Activated CD8-positive, alpha-beta T cell treated with anti-CD3 and anti-CD28 coated beads for 36 hours (primary cell): ENCODE results near the gene SYNPO2L. TPM values are rescaled to one million over a fixed set of nuclear protein-coding genes. Genes with fewer than 3 reads are reported as not detected.
"Not testable (repeated sequence)": the region's sequence is repeated elsewhere in the genome, so short reads cannot be mapped to it uniquely, and the experiment has no call there.

Source experiments
- ATAC-seq: fragments of 200-7000 bp; cut with Tn5 transposase; one replicate; pipeline ENCODE4 v1.10.0; 2021; ENCODE audit warnings: mild to moderate bottlenecking, moderate library complexity
- CTCF ChIA-PET: fragments of 350-600 bp; sonication (Branson Sonifier 250); formaldehyde crosslinking; loops from one replicate; lab custom pipeline; 2021; ENCODE audit warnings: antibody characterized with exemption; lab: Charles Lee
- POLR2A ChIA-PET: fragments of 350-600 bp; sonication (Branson Sonifier 250); formaldehyde crosslinking; loops from one replicate; lab custom pipeline; 2021; ENCODE audit warnings: antibody characterized with exemption; lab: Charles Lee
- DNase-seq: peaks from one replicate; pipeline ENCODE4 v3.0.0-alpha.2; 2020
- H3K27ac Mint-ChIP-seq: one replicate; pipeline ENCODE4 v1.8.0; 2021; ENCODE audit warnings: mild to moderate bottlenecking, mixed read lengths
- H3K27me3 Mint-ChIP-seq: one replicate; pipeline ENCODE4 v1.8.0; 2021; ENCODE audit warnings: mixed read lengths
- H3K36me3 Mint-ChIP-seq: one replicate; pipeline ENCODE4 v1.8.0; 2021; ENCODE audit warnings: low read depth, mixed read lengths
- H3K4me1 Mint-ChIP-seq: one replicate; pipeline ENCODE4 v1.8.0; 2021; ENCODE audit warnings: low read depth, mixed read lengths
- H3K4me3 Mint-ChIP-seq: one replicate; pipeline ENCODE4 v1.8.0; 2021; ENCODE audit warnings: mild to moderate bottlenecking, moderate library complexity, mixed read lengths
- H3K9me3 Mint-ChIP-seq: one replicate; pipeline ENCODE4 v1.8.0; 2021; ENCODE audit warnings: mixed read lengths
- intact Hi-C: fragments of 100-400 bp; cut with micrococcal nuclease; formaldehyde crosslinking; loops from one replicate; pipeline ENCODE4 v1.10.0; 2022
- total RNA-seq, 2 experiments: library from RNA; stranded (reverse); gene quantifications; one replicate each; pipeline ENCODE4 v1.2.3, GENCODE V29; 2021
- TF ChIP-seq, protein P1 (sequence below): fragments of 200-600 bp; IDR thresholded peaks from one replicate; pipeline ENCODE4 v1.8.0; 2022; ENCODE audit warnings: antibody characterized with exemption, mild to moderate bottlenecking

The SYNPO2L gene
- total RNA-seq, 2 experiments from 2014 or later: not detected

DNA sequence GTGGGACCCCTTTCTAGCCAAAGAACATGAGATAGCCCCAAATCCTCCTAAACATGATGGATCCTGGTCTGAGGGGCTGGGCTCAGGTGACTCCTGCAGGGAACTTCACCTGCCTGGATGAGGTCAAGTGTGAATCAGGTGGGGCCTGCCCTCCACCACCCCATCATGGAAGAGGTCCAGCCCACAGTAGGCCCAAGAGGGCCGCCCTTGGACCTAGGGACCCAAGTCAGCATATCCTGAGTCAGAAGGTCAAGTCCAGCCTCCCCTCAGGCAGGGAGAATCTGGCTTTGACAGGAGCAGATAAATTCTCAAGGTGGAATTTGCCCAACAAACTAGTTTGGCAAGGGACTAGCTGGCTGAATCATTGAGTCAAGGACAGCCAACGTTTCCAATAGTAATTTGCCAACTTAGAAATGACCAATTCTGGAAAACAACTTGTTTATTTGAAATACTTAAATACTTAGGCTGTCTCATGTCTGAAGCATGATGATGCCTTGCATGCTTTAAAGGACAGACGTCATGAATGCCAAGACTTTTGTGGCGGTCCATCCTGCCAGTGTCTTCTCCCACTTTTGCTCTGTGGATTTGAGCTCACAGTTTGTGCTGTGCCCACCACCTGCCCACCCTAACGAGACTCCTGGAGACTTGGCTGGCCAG is 10.5 kb upstream of the SYNPO2L start:
- H3K27ac Mint-ChIP-seq, H3K4me3 Mint-ChIP-seq, H3K9me3 Mint-ChIP-seq, CTCF ChIA-PET, intact Hi-C loops, DNase-seq, H3K4me1 Mint-ChIP-seq, H3K27me3 Mint-ChIP-seq, ATAC-seq, POLR2A ChIA-PET, H3K36me3 Mint-ChIP-seq: not testable (repeated sequence)

DNA sequence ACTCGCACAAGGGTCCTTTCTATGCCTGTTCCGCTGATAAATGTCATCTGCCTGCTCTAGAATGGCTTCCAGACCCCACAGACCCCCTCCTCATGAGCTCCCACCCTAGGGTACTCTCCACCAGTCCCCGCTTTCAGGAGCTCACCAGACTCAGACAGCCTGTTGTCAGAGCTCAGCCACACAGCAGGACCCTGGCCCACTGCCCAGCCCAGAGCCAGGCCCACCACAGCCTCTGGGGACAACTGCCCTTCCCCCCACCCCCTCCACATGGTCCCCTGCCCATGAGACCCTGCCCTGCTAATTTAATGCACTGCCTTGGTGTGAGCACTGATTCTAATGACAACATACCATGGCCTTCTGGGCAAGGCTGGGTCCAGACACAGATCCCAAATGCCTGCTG is 9.8 kb upstream of the SYNPO2L start:
- H3K36me3 Mint-ChIP-seq, H3K4me3 Mint-ChIP-seq, H3K27ac Mint-ChIP-seq, H3K9me3 Mint-ChIP-seq, CTCF ChIA-PET, H3K27me3 Mint-ChIP-seq, DNase-seq, intact Hi-C loops, ATAC-seq, POLR2A ChIA-PET, H3K4me1 Mint-ChIP-seq: not testable (repeated sequence)

DNA sequence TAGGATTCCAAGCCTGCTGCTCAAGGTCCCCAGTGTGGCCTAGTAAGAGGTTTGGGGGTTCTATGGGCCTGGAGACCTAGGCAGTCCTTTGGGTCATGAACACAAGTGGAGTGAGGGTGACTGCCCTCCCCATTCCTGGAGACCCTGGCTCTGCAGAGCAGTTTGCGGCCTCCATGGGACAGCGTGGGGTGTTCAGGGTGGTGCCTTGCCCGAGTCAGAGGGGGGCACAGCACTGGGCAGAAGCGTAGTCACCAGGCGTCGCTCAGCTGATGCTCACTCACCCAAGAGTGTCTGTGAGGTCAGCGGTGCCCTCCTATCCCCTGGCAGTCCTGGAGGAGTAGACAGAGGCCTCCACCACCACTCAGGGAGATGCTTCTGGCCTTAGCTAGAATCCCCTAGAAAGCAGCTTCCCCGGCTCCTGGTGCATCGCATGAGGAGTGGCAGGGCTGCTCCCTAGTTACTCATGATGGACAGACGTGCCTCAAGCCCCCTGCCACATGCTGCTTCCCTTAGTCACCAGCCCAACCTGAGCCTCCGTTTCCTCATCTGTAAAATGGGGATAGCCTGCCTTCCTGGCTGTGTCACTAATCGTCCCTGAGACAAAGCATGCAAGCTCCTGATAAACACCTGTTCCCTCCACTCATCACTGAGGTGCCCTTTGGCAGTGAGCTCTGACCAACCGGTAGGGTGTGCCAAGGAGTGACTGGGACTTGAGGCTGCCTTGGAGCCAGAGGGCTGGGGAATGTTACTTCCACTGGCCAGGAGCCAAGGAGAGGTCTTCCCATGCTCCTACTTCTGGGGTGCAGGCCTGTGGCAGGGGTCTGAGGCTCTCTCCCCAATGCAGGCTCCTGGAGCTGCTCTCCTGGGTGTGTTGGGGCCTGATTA is 8.6 kb upstream of the SYNPO2L start:
- DNase-seq, H3K4me1 Mint-ChIP-seq, H3K9me3 Mint-ChIP-seq, H3K4me3 Mint-ChIP-seq, H3K36me3 Mint-ChIP-seq, H3K27ac Mint-ChIP-seq, ATAC-seq, CTCF ChIA-PET, H3K27me3 Mint-ChIP-seq, intact Hi-C loops: not testable (repeated sequence)
- POLR2A ChIA-PET: interaction anchor here (0.5 kb wide), 1 partner anchor 63 kb away, joined by 3 read pairs; no protein-coding TSS in a partner anchor

DNA sequence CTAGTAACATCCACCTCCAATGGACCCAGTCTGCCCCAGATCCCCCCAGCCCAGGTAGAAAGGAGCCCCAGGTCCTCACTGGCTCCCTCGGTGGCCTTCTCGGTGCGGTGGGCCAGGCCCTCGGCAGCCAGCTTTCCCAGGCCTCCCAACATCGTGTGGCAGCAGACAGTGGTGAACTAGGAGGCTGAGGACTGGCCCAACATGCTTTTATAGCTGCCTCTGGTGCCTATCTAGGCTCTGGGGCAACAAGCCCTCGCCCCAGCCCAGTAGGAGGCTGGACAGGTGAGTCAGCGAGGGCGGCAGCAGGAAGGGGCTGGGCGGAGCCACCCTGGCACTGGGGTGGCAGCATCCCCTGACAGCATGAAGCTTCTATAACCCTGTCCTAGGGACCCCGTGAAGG is 7.8 kb upstream of the SYNPO2L start:
- H3K4me3 Mint-ChIP-seq, H3K4me1 Mint-ChIP-seq, ATAC-seq, POLR2A ChIA-PET, H3K36me3 Mint-ChIP-seq, H3K9me3 Mint-ChIP-seq, intact Hi-C loops, DNase-seq, CTCF ChIA-PET, H3K27ac Mint-ChIP-seq, H3K27me3 Mint-ChIP-seq: not testable (repeated sequence)

DNA sequence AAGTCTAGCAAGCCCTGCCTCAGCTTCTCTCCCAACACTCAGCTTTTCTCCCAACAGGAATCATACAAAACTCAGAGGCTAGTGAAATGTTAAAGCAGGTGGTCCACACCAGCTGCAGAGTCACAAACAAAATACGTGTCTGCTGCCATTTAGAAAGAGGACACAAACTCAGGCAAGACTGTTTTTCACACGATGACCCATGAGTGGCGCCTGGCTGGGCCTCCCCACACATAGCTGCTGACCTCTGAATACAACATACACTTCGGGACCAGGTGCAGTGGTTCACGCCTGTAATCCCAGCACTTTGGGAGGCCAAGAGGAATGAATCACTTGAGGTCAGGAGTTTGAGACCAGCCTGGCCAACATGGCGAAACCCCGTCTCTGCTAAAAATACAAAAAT is 6.9 kb upstream of the SYNPO2L start:
- H3K36me3 Mint-ChIP-seq, H3K9me3 Mint-ChIP-seq, DNase-seq, H3K4me3 Mint-ChIP-seq, CTCF ChIA-PET, H3K4me1 Mint-ChIP-seq, H3K27ac Mint-ChIP-seq, intact Hi-C loops, H3K27me3 Mint-ChIP-seq, POLR2A ChIA-PET, ATAC-seq: not testable (repeated sequence)

DNA sequence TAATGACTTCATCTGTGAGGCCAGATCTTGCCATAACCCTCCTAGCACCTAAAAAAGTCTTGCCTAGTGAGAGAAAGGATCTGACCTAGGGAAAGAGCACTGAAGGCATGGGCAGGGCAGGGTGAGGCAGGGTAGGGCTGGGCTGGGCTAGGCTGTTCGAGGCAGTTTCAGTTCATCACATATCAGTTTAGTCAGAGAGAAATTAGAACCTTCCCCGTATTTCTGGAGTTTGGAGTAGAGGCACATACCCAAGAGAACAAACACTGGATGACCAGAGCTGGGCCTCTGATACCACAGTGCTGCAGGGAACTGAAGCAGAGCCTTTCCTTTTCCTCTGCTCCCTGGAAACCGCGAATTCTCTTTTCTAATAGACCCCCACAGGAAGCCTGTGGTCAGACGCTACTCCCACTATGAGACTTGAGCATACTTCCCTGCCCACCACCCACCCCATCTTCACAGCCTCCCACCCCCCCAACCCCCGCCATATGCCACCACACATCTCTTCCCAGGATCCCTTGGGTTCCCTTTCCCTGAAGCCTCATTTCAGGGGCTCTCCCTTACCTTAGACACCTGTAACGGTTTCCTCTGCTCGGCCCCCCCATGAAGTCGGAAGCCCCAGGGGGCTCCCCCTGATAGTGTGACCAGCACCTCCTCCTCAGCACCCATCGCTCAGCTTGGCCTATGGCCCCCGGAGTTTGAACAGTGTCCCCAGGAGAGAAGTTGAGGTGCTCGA is 406 bp downstream of the SYNPO2L start:
- ATAC-seq: peak; percentile 50

DNA sequence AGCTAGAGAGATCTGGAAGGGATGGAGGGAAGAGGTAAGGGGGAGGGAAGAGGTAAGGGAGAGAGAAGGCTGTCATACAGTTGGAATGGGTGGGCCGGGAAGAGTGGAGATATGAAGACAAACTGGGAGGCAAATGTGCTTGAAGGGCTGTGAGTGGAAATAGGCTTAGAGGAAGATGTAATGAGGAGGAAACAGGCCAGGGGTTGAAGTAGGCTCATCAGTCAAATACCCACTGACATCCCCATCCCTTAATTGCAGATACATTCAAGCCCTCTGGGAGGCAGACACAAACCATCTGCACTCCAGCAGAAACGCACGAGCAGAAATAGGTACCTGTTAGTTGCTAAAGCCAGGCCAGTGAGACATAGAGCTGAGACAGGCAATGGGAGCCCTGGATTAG is 2.1 kb downstream of the SYNPO2L start:
- CTCF ChIA-PET: interaction anchor here (2.4 kb wide), 1 partner anchor 10 kb away, joined by 15 read pairs; no protein-coding TSS in a partner anchor
- DNase-seq: peak; percentile 11
- peaks cover 12% of the 10 kb centered on the region for H3K4me1 Mint-ChIP-seq
- H3K4me3 Mint-ChIP-seq: no peak overlapping the region
- H3K27me3 Mint-ChIP-seq: peaks cover 3% of the 10 kb centered on the region
- POLR2A ChIA-PET: no interaction called here
- H3K27ac Mint-ChIP-seq: no peak overlapping the region
- no peaks in the 10 kb centered on the region for H3K36me3 Mint-ChIP-seq
- no peaks in the 10 kb centered on the region for H3K9me3 Mint-ChIP-seq
- intact Hi-C loops: no loop called here
- ATAC-seq: no peak
- TF ChIP-seq, protein P1, sequence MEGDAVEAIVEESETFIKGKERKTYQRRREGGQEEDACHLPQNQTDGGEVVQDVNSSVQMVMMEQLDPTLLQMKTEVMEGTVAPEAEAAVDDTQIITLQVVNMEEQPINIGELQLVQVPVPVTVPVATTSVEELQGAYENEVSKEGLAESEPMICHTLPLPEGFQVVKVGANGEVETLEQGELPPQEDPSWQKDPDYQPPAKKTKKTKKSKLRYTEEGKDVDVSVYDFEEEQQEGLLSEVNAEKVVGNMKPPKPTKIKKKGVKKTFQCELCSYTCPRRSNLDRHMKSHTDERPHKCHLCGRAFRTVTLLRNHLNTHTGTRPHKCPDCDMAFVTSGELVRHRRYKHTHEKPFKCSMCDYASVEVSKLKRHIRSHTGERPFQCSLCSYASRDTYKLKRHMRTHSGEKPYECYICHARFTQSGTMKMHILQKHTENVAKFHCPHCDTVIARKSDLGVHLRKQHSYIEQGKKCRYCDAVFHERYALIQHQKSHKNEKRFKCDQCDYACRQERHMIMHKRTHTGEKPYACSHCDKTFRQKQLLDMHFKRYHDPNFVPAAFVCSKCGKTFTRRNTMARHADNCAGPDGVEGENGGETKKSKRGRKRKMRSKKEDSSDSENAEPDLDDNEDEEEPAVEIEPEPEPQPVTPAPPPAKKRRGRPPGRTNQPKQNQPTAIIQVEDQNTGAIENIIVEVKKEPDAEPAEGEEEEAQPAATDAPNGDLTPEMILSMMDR: no peak

More for the DNA sequence above, 406 bp downstream of the SYNPO2L start:
- POLR2A ChIA-PET: no interaction called here
- Mint-ChIP-seq H3K4me3 (no peak overlapping the region), H3K27me3 (no peaks in the 10 kb centered on the region), H3K9me3 (no peaks in the 10 kb centered on the region), H3K36me3 (no peaks in the 10 kb centered on the region), H3K27ac (no peak overlapping the region), H3K4me1 (peaks cover 12% of the 10 kb centered on the region)
- intact Hi-C loops: no loop called here
- CTCF ChIA-PET: no interaction called here
- TF ChIP-seq, protein P1: no peak
- no peak for DNase-seq
